Activated T-helper 9 cell treated with anti-CD3 and anti-CD28 coated beads, Interleukin-2, amount 50 U/mL, for 16 hours (primary cell): ENCODE data around the gene BICC1.

Source experiments
- DNase-seq: peaks from one replicate; pipeline ENCODE4 v3.0.0-alpha.2; 2020; ENCODE audit warnings: low read depth

The BICC1 gene

GRCh38 chr10:58746474-58747185, 234.0 kb downstream of the BICC1 start:
- no peak for DNase-seq

GRCh38 chr10:58747687-58748086, 235.0 kb downstream of the BICC1 start:
- DNase-seq = no peak

GRCh38 chr10:58752665-58753064, 240.0 kb downstream of the BICC1 start:
- DNase-seq = no peak

GRCh38 chr10:58753425-58753824, 240.8 kb downstream of the BICC1 start:
- DNase-seq = no peak

- DNase-seq = no peak
These were observed 242.0 kb downstream of the BICC1 start for GRCh38 chr10:58754469-58755339.

GRCh38 chr10:58755340-58755610, 242.6 kb downstream of the BICC1 start:
- DNase-seq = no peak

- no peak for DNase-seq
These were observed 243.0 kb downstream of the BICC1 start for GRCh38 chr10:58755677-58756076.

- DNase-seq = no peak
These were observed 243.6 kb downstream of the BICC1 start for GRCh38 chr10:58756130-58756719.

GRCh38 chr10:58757352-58758065, 244.8 kb downstream of the BICC1 start:
- DNase-seq = no peak

GRCh38 chr10:58758321-58758720, 245.6 kb downstream of the BICC1 start:
- DNase-seq = no peak

- DNase-seq = no peak
These were observed 251.5 kb downstream of the BICC1 start for GRCh38 chr10:58764087-58764747.

GRCh38 chr10:58765910-58766309, 253.2 kb downstream of the BICC1 start:
- no peak for DNase-seq

- DNase-seq = no peak
These were observed 255.0 kb downstream of the BICC1 start for GRCh38 chr10:58767652-58768051.

GRCh38 chr10:58771863-58772262, 259.2 kb downstream of the BICC1 start:
- no peak for DNase-seq

- DNase-seq = no peak
These were observed 260.1 kb downstream of the BICC1 start for GRCh38 chr10:58772758-58773157.

GRCh38 chr10:58773341-58773740, 260.7 kb downstream of the BICC1 start:
- no peak for DNase-seq

- DNase-seq = no peak
These were observed 261.3 kb downstream of the BICC1 start for GRCh38 chr10:58773944-58774343.

GRCh38 chr10:58775960-58776567, 263.4 kb downstream of the BICC1 start:
- no peak for DNase-seq

- no peak for DNase-seq
These were observed 264.1 kb downstream of the BICC1 start for GRCh38 chr10:58776568-58777318.

- DNase-seq = no peak
These were observed 266.3 kb downstream of the BICC1 start for GRCh38 chr10:58778966-58779365.

GRCh38 chr10:58779594-58779993, 266.9 kb downstream of the BICC1 start:
- DNase-seq = no peak
